Fibroblast of mammary gland (primary cell): ENCODE results near the gene FRMPD1.

Experiments
- DNase-seq: peaks from one replicate; pipeline ENCODE4 v3.0.0-alpha.2; 2010; ENCODE audit warnings: low read depth
- H3K4me3 ChIP-seq: 2 replicates; pipeline ENCODE4 v1.5.1; 2011; ENCODE audit warnings: low read depth, mild to moderate bottlenecking, low read length, moderate library complexity; ENCODE audit not compliant: control insufficient read depth
- TF ChIP-seq, protein P1 (sequence below): conservative IDR thresholded peaks from 2 replicates; pipeline ENCODE4 v1.5.1; 2011; ENCODE audit warnings: low read depth, low read length, inconsistent platforms; ENCODE audit not compliant: control insufficient read depth, insufficient read depth

FRMPD1 gene

DNA sequence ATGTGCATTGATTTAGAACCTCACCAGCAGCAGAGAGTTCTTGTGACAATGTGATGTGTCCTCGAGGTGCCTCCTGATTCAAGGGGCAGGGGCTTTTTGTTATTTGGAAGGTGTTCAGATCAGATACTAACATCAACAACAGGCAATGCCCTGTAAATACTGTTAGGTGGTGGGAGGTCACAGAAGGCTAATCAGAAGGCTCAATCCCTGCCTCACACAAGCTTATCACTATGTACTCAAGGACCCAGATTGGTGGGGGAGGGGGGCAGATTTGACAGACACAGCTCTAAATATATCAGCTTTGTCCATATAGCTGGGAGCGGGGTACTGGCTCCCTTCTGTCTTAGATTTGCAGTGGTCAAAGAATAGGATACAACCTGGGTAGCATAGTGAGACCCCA lies 2.6 kb downstream of the FRMPD1 start:
- TF ChIP-seq, protein P1, sequence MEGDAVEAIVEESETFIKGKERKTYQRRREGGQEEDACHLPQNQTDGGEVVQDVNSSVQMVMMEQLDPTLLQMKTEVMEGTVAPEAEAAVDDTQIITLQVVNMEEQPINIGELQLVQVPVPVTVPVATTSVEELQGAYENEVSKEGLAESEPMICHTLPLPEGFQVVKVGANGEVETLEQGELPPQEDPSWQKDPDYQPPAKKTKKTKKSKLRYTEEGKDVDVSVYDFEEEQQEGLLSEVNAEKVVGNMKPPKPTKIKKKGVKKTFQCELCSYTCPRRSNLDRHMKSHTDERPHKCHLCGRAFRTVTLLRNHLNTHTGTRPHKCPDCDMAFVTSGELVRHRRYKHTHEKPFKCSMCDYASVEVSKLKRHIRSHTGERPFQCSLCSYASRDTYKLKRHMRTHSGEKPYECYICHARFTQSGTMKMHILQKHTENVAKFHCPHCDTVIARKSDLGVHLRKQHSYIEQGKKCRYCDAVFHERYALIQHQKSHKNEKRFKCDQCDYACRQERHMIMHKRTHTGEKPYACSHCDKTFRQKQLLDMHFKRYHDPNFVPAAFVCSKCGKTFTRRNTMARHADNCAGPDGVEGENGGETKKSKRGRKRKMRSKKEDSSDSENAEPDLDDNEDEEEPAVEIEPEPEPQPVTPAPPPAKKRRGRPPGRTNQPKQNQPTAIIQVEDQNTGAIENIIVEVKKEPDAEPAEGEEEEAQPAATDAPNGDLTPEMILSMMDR, result no peak
- no peak overlapping the region for H3K4me3 ChIP-seq
- DNase-seq, result no peak

DNA sequence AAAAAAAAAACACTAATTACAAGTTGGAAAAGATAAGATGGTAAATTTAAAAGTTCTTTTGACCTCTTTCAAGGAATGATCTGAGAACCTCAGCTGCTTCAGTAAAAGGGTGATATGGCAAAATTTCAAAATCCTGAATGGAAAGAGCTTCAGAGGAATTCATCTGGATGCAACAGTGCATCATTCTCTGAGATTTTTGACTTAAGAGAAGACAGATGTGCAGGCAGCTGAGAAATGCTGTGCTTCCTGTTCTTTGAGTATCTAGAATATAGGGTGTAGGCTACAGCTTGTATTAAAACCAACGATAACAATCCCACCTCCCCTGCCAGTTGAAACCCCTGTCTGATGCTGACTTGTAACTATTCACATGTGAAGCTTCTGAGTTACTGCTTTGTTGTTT lies 6.2 kb downstream of the FRMPD1 start:
- TF ChIP-seq, protein P1, result no peak

DNA sequence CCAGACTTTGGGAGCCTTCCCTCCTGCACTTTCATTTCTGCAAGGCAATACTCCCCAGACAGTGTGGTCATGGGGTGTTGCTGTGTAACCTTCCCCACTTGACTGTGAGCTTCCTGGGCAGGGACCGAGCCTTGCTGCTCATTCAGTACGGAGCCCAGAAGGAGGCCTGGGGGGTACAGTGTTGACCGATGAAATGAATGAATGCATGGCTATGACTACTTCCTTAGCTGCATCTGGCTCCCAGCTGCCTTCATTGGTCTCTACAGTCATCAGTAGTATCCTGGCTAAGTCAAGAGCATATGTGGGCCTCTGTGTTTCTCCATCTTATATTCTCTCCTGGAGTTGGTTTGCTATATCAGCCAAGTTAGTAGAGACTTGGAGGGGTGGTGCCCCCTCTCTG lies 9.9 kb downstream of the FRMPD1 start:
- TF ChIP-seq, protein P1, result no peak
- no peak overlapping the region for H3K4me3 ChIP-seq
- DNase-seq, result peak; percentile 2

More for the DNA sequence above, 6.2 kb downstream of the FRMPD1 start:
- DNase-seq, result no peak
- H3K4me3 ChIP-seq, result no peak overlapping the region

DNA sequence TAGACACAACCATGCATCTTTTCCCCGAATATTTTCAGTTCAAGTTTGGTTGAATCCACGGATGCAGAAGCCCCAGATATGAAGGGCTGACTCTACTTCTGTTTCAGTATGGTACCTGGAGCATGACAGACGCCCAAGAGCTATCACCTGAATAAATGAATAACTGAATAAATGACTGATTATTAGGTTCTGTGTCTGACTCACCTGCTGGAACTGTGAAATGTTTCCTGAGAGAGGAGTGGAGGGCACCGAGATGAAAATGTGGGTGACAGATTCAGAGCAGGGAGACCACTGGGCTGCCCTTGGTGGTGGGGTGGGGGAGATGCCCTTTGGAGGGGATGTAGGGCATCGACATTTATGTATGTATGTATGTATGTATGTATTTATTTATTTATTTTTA lies 13.2 kb downstream of the FRMPD1 start:
- TF ChIP-seq, protein P1, result no peak
- DNase-seq, result no peak
- H3K4me3 ChIP-seq, result no peak overlapping the region

DNA sequence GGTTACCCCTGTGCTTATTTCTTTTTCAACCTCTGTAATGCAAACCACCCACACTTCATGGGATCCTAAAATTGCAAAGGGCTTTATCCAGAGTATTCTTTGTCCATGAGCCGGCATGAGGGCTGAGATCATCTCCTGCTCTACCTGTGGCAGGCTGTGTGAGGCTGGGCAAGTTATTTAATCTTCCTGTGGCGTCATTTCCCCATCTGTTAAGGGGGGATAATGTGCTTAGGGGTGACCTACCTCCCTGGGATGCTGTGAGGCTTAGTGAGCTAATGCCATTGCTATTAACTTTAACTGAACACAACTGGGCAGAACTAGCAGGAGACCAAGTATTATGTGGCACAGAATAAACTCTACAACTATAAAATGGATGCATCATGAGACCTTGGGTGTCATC lies 17.0 kb downstream of the FRMPD1 start:
- TF ChIP-seq, protein P1, result no peak
- H3K4me3 ChIP-seq, result no peak overlapping the region
- no peak for DNase-seq

DNA sequence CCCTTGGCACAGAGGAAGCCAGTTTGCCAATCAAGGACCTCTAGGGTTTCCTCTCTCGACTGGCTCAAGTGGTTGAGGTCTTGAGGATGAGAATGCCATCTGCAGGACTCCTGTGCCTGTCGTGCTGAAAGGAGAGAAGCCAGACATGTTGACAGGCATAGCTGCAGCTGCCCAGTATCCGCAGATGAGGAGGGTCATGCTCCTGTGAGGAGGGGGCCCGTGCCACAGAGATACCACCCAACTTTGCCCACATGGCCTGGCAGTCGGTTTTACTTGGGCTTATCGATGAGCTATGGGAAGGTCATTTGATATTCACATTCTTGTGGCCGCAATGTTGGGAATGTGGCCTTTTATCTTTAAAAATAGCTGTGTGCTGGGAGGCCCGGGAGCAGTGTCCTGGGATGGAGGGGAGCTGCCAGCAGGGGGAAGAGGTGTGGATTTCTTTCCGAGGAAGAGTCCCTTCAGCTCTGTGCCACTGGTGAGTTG lies 17.4 kb downstream of the FRMPD1 start:
- TF ChIP-seq, protein P1, result peak; percentile 6
- no peak for DNase-seq
- no peak overlapping the region for H3K4me3 ChIP-seq

DNA sequence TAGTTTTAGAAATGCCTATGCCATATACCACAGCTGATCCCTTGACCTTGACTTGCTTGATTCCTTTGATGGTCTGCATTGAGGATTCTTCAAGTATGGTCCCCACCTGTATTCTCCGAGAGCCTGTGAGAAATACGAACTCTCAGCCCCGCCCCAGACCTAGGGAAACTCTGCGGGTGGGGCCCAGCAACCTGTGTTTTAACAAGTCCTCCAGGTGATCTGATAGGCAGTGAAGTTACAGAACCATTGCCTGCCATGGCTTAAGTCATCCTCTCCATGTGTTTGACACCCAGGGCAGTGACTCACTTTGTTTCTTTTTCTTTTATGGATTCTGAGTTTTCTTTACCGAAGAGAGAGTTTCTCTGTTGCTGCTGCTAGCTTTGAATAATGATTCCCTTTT lies 18.5 kb downstream of the FRMPD1 start:
- TF ChIP-seq, protein P1, result no peak
- peak; percentile 11 for DNase-seq
- no peak overlapping the region for H3K4me3 ChIP-seq
